ENCODE results near the gene SAG. TPM values are rescaled to one million over a fixed set of nuclear protein-coding genes. Genes with fewer than 3 reads are reported as not detected.

Gene SAG
- total RNA-seq, 4 donors from 2014 or later, result 0.07 TPM; not detected in 3

DNA sequence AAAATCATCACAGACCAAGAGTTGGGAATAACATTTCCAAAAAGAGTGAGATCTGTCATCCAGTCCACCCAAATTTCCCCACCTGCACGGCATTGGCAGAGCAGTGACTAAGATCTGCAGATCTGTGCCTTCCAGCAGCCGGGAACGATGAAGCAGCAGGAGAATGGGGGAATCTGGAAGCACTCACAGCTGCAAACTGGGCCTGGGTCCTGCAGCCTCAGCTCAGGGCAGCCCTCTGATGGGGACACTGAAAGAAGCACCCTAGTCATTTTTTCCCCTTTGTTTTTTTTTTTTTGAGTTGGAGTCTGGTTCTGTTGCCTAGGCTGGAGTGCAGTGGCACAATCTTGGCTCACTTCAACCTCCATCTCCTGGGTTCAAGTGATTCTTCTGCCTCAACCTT lies 4.4 kb upstream of the SAG start:
- no peaks in the 10 kb centered on the region for H3K9me3 ChIP-seq
- no peaks in the 10 kb centered on the region for H3K4me1 ChIP-seq
- H3K27ac ChIP-seq, result no peak overlapping the region
- H3K4me3 ChIP-seq, result no peak overlapping the region
- no peak for TF ChIP-seq POLR2A (IDR thresholded peaks at IDR 0.05)
- TF ChIP-seq, protein P1, sequence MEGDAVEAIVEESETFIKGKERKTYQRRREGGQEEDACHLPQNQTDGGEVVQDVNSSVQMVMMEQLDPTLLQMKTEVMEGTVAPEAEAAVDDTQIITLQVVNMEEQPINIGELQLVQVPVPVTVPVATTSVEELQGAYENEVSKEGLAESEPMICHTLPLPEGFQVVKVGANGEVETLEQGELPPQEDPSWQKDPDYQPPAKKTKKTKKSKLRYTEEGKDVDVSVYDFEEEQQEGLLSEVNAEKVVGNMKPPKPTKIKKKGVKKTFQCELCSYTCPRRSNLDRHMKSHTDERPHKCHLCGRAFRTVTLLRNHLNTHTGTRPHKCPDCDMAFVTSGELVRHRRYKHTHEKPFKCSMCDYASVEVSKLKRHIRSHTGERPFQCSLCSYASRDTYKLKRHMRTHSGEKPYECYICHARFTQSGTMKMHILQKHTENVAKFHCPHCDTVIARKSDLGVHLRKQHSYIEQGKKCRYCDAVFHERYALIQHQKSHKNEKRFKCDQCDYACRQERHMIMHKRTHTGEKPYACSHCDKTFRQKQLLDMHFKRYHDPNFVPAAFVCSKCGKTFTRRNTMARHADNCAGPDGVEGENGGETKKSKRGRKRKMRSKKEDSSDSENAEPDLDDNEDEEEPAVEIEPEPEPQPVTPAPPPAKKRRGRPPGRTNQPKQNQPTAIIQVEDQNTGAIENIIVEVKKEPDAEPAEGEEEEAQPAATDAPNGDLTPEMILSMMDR (IDR thresholded peaks at IDR 0.05), result no peak
- H3K36me3 ChIP-seq, result no peaks in the 10 kb centered on the region
- no peak for DNase-seq
- H3K27me3 ChIP-seq, result no peaks in the 10 kb centered on the region
- intact Hi-C loops (cut with DNase I; ENCODE audit: low total_unique reads), result no loop called here

DNA sequence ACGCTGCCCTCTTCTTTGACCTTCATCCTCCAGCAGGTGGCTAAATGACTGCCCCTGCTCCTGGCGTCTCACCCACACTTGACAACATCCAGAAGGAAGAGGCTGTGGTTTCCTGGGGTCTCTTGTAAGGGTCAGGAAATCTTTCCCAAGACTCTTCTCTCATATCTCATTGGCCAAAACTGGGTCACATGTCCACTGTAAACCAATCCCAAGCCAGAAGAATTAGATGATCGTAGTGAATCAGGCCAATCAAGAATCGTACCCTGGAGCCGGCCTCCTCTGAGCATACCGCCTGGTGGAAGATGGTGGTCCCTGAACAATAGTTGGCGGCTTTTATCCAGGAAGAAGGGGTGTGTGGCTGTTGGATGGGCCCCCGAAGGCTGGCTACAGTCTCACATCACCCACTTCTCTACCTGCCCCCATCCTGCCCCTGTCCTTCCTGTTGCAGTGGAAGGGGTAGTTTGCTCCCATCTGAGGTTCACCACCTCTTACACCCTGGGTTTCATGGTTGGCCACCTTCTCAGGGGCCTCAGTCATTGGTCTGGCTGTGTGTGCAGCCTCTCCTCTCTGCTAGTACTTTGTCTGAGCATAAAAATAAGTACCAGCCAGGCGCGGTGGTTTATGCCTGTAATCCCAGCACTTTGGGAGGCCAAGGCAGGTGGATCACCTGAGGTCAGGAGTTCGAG lies 3.8 kb downstream of the SAG start:
- no peak overlapping the region for H3K4me3 ChIP-seq
- H3K9me3 ChIP-seq, result no peaks in the 10 kb centered on the region
- H3K4me1 ChIP-seq, result no peaks in the 10 kb centered on the region
- H3K27me3 ChIP-seq, result no peaks in the 10 kb centered on the region
- H3K36me3 ChIP-seq, result no peaks in the 10 kb centered on the region
- DNase-seq, result no peak
- TF ChIP-seq, protein P1 (IDR thresholded peaks at IDR 0.05), result no peak
- no peak for TF ChIP-seq POLR2A (IDR thresholded peaks at IDR 0.05)
- no peak overlapping the region for H3K27ac ChIP-seq
- intact Hi-C loops (cut with DNase I; ENCODE audit: low total_unique reads), result no loop called here

DNA sequence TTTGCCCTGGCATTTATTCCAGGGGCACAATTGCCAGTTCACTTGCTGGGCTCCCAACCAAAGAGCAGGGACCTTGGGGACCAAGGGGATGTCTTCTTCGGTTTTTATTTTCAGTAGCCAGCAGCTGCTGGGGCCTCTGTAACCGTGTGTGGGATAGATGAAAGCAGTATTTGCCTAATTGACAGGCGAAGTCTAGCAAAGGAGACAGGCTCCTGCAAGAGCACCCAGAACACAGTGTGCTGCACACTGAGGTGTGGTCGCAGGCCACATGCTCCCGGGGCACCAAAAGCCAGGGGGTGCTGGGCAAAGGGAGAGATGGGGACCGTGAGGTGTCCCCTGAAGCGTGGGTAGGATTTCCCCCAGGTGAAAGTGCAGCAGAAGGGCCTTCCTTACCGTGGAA lies 5.3 kb downstream of the SAG start:
- no peak for DNase-seq
- H3K4me3 ChIP-seq, result no peak overlapping the region
- H3K36me3 ChIP-seq, result no peaks in the 10 kb centered on the region
- no peaks in the 10 kb centered on the region for H3K4me1 ChIP-seq
- no peaks in the 10 kb centered on the region for H3K9me3 ChIP-seq
- no peaks in the 10 kb centered on the region for H3K27me3 ChIP-seq
- TF ChIP-seq, protein P1 (IDR thresholded peaks at IDR 0.05), result no peak
- TF ChIP-seq POLR2A (IDR thresholded peaks at IDR 0.05), result no peak
- H3K27ac ChIP-seq, result no peak overlapping the region
- intact Hi-C loops (cut with DNase I; ENCODE audit: low total_unique reads), result no loop called here

DNA sequence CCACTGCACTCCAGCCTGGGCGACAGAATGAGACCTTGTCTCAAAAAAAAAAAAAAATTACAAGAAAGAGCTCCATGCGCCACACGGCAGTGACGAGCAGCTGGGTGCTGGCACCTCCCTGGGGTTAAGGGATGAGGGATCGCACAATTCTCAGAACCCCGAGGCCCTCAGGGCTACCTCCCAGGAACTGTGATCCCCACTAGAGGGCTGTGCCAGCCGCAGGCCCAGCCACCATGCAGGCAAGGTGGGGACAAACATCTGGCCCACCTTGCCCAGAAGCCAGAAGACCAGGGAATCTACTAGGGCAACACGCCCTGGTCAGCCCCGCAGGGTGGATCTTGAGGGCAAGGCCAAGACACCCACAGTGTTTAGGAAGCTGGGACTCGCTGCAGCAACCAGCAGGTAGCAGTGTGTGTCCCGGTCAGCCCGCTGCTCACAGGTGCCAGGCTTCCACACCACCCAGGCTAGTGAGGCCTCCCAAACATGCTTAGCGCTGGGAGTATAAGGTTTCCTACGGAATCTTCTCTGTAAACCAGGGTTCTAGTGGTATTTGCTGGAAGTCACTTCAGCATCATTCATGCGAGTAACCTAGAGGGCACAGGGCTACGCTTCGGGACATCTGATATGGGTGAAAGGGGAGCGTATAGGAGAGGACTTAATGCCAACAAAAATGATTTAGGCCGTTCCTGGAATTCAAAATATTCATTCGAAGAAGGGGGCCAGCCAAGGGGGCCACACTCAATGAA lies 6.7 kb downstream of the SAG start:
- Histone ChIP-seq H3K9me3 (no peaks in the 10 kb centered on the region), H3K27me3 (no peaks in the 10 kb centered on the region), H3K4me1 (no peaks in the 10 kb centered on the region), H3K4me3 (no peak overlapping the region), H3K27ac (no peak overlapping the region), H3K36me3 (no peaks in the 10 kb centered on the region)
- no peak for TF ChIP-seq POLR2A (IDR thresholded peaks at IDR 0.05)
- TF ChIP-seq, protein P1 (IDR thresholded peaks at IDR 0.05), result no peak
- intact Hi-C loops (cut with DNase I; ENCODE audit: low total_unique reads), result no loop called here
- DNase-seq, result no peak

DNA sequence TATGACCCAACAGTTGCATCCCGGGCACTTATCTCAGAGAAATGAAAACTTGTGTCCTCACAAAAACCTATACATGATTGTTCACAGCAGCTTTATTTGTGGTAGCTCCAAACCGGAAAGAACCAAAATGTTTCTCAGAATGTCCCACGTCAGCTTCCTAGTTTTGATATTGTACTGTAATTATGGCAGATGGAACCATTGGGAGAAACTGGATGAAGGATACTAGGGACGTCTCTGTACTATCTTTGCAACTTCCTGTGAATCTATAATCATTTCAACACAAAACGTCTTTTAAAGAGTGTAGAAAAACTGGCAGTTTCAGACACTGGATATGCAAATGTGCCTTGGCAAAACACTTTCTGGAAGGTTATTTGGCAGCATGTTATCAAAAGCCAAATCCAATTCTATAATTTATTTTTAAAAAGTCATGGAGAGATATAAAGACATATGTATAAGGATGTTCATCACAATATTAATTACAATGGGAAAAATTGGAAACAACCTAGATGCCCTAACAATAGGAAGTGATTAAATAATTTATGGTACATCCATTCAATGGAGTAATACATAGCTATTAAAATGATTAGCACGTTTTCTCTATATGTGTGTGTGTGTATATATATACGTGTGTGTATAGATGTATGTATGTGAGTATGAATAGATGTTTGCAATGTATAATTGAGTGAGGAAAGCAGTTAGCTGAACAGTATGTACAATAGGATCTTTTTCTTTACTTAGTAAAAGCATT lies 9.8 kb downstream of the SAG start:
- Histone ChIP-seq H3K27ac (no peak overlapping the region), H3K4me1 (no peaks in the 10 kb centered on the region), H3K9me3 (no peaks in the 10 kb centered on the region), H3K4me3 (no peak overlapping the region), H3K36me3 (no peaks in the 10 kb centered on the region), H3K27me3 (no peaks in the 10 kb centered on the region)
- intact Hi-C loops (cut with DNase I; ENCODE audit: low total_unique reads), result no loop called here
- DNase-seq, result no peak
- TF ChIP-seq, protein P1 (IDR thresholded peaks at IDR 0.05), result no peak

Data from uterus (tissue), 4 donors.